Measurements from ENCODE around the gene LRP1B.

GRCh38 chr2:142056784-142057183 is 74.0 kb downstream of the LRP1B start:
- TF ChIP-seq, protein P1, sequence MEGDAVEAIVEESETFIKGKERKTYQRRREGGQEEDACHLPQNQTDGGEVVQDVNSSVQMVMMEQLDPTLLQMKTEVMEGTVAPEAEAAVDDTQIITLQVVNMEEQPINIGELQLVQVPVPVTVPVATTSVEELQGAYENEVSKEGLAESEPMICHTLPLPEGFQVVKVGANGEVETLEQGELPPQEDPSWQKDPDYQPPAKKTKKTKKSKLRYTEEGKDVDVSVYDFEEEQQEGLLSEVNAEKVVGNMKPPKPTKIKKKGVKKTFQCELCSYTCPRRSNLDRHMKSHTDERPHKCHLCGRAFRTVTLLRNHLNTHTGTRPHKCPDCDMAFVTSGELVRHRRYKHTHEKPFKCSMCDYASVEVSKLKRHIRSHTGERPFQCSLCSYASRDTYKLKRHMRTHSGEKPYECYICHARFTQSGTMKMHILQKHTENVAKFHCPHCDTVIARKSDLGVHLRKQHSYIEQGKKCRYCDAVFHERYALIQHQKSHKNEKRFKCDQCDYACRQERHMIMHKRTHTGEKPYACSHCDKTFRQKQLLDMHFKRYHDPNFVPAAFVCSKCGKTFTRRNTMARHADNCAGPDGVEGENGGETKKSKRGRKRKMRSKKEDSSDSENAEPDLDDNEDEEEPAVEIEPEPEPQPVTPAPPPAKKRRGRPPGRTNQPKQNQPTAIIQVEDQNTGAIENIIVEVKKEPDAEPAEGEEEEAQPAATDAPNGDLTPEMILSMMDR (IDR thresholded peaks at IDR 0.05; ENCODE audit: borderline replicate concordance, extremely low read depth, low read length, poor library complexity, severe bottlenecking) = no peak
- TF ChIP-seq EZH2 (IDR thresholded peaks at IDR 0.05; ENCODE audit: borderline replicate concordance, low read depth, low read length, severe bottlenecking) = no peak

All from DND-41 (cell line).